ENCODE measurements around the gene GATA2. TPM values are rescaled to one million over a fixed set of nuclear protein-coding genes. Genes with fewer than 3 reads are reported as not detected.

The GATA2 gene
- total and polyA plus RNA-seq, 2 of the 13 experiments (the other 11 are each of a cell fraction or from before 2014, with no cell fraction given) = 3.5 to 6.2 TPM

DNA sequence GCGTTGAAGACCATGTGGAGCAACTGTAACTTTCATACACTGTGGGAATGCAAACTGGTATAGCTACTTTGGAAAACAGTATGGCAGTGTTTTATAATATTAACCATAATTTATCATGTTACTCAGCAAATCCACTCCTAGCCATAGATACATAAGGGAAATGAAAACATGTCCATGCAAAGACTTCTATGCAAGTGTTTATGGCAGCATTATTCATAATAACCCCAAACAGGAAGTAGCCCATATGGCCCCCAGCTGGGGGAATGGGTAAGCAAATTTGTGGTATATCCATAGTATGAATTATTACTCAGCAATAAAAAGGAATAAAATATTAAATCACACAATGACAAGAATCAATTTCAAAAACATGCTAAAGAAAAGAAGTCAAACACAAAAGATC is 23.0 kb upstream of the GATA2 start (continued):
- no peak for TF ChIP-seq RERE (CRISPR knock-in tag; IDR thresholded peaks at IDR 0.05; ENCODE audit: low read depth)

- Histone ChIP-seq H4K20me1 (ENCODE audit: insufficient read depth, low read length) (no peaks in the 10 kb centered on the region), H3K27me3 (ENCODE audit: control insufficient read depth in 1 of 2, insufficient read depth in 2 of 2, low read length in 2 of 2) (no peaks in the 10 kb centered on the region; a peak in 1 of 5 replicates), H3K4me2 (ENCODE audit: low read depth, low read length) (no peak overlapping the region), H2AFZ (ENCODE audit: low read length) (no peak overlapping the region), H3K27ac (ENCODE audit: extremely low read length, insufficient read depth, low read length) (no peak overlapping the region), H3K4me1 (ENCODE audit: insufficient read depth, low read length) (no peaks in the 10 kb centered on the region), H3K36me3 (replicated peaks in 1 of 2; ENCODE audit: control insufficient read depth in 1 of 2, insufficient read depth in 2 of 2, low read length in 2 of 2) (no peaks in the 10 kb centered on the region), H3K4me3 (replicated peaks in 1 of 3; ENCODE audit: insufficient read depth in 1 of 3, low read depth in 2 of 3, low read length in 3 of 3) (no peak overlapping the region), H3K9me3 (ENCODE audit: low read length) (peaks cover 4% of the 10 kb centered on the region; the same call in 1 of the 2 replicates), H3K9ac (ENCODE audit: insufficient read depth, low read depth, low read length) (no peak overlapping the region), H3K79me2 (ENCODE audit: insufficient read depth, low read length) (no peaks in the 10 kb centered on the region)
- no TSS peak for BruUV-seq (replicated peaks)
- POLR2A ChIA-PET = no interaction called here
- CTCF ChIA-PET (ENCODE audit: low intra/inter-chr PET ratio, low total read pairs) = no interaction called here
- no peak for DNase-seq (ENCODE audit: low spot score)
- ATAC-seq = peak; percentile 61
- in situ Hi-C loops (cut with HindIII; ENCODE audit: extremely low pct_ligation_motif_present, low pct_unique_long_range_greater_than_20kb) (no loop called here), intact Hi-C loops (cut with micrococcal nuclease; ENCODE audit: unreplicated experiment) (no loop called here)
- FAIRE-seq = no peak
- no peak for TF ChIP-seq SMAD1 (CRISPR knock-in tag; IDR thresholded peaks at IDR 0.05; ENCODE audit: borderline replicate concordance, low read depth)
- TF ChIP-seq ZNF383 (CRISPR knock-in tag; IDR thresholded peaks at IDR 0.05; ENCODE audit: borderline replicate concordance) = no peak
- 67% methylated on average over 3 of the region's 5 CpGs for WGBS (ENCODE audit: low lambda C conversion rate)
These were observed 15.9 kb upstream of the GATA2 start for GRCh38 chr3:128508852-128509251.
